ENCODE measurements around the gene FAM199X. TPM values are rescaled to one million over a fixed set of nuclear protein-coding genes. Genes with fewer than 3 reads are reported as not detected.

The FAM199X gene
- polyA plus RNA-seq (2011; rRNA removed) (6.0 and 7.1 TPM in 2 replicates), polyA minus RNA-seq (2011; rRNA and poly(A)+ RNA removed) (4.6 and 7.6 TPM in 2 replicates)

DNA sequence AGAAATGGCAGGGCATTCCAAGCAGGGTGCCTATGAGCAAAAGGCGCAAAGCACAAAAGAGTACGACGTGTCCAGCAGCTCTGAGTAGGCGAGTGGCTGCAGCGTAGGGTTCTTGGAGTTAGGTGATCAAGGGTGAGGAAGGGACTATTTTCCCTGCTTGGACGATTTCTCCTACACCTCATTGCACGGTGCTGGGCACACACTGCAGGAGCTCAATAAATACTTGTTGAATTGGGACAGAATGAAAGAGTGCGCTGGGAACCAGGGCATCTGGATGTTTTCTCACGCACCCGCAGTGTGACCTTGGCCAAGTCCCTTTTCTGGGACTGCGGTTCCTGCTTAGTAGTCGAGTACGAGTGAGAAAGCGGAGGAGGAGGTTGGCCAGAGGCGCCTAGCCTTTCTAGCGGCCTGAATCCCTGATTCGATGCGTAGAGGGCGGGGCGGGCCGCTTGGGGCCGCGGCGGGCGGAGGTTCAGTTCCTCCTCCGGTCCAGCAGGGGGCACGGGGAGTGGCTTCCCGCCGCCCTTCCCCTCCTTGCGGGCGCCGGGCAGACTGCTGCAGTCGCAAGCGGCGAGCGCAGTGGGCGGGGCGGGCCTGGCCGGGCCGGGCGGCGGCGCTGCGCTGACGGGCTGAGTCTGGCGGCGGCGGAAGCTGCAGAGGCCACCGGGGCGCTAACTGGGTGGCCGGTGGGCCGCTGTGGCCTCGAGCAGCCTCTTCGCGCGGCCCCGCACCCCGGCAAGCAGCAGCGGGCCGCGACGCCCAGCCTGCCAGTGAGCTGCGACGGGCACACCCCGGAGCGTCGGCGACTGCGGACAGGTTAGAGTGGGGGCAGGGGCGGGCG, at the start of gene FAM199X:
FAM199X (plus strand) TSS at position 560 of the 841 bp plus-strand sequence. CDS start 333 bp downstream, outside the sequence.
- ChIA-PET CTCF (interaction anchor here (0.8 to 3.0 kb wide), 8 partner anchors 9 to 34 kb away, joined by 3 to 24 read pairs (median 4); partner anchors contain the start of gene SLC25A53), POLR2A (interaction anchor here (3.1 kb wide), 1 partner anchor 9 kb away, joined by 22 read pairs; the partner anchor contains the start of gene SLC25A53)
- Histone ChIP-seq H3K4me3 (ENCODE audit: low read depth, low read length) (peak within 1 kb of the TSS; percentile 85), H3K27ac (ENCODE audit: low read depth, low read length) (peak within 1 kb of the TSS; percentile 31), H3K27me3 (ENCODE audit: control insufficient read depth, insufficient read depth, low read length) (no peaks in the 10 kb centered on the region), H3K9me3 (ENCODE audit: control insufficient read depth, insufficient read depth, low read length) (no peaks in the 10 kb centered on the region)
- TF ChIP-seq CTCF (IDR thresholded peaks at IDR 0.05; ENCODE audit: low read depth, low read length), result peak; percentile 60
- DNase-seq (ENCODE audit: low read depth, low spot score), result peak; percentile 45

DNA sequence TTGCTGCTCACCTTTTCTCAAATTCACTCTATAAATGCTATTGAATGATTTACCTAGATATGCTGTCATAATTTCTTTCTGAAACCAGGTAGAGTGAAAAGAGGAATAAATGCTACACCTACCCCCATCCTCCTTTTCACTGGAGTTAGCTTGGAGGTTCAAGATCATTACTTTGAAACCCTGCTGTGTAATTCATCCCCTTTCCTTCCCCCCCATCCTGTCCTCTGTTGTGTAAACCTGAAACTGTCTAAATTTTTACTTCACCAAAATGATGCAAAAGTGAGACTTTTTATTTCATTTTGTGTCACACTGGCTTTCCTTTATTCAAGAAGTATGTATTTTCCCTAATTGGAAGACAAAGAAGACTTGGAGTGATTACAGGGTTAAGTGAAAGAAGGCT, 48.5 kb upstream of the FAM199X start:
- H3K4me3 ChIP-seq (ENCODE audit: low read depth, low read length), result no peak overlapping the region
- DNase-seq (ENCODE audit: low read depth, low spot score), result no peak

DNA sequence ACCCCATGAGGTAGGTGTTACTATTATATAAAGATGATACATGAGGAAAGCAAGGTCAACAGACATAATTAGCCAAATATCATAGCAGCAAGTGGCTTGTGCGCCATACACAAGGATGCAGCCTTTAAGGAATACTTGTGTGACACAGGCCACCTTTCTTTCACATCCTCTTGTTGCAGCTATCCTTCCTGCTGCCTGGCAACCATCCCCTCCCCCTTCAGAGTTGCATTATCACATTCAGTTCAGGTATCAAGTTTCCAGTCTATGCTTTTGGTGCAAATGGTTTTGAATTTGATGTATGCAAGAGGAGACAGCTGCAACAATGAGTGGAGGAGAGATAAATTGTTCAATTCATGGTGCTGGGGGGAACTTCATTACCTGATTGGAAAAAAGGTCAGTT, 47.5 kb upstream of the FAM199X start:
- CTCF ChIA-PET, result interaction anchor here (1.4 kb wide), 1 partner anchor 17 kb away, joined by 9 read pairs; no protein-coding TSS in a partner anchor

More for the DNA sequence above, 48.5 kb upstream of the FAM199X start:
- no peak for TF ChIP-seq CTCF (IDR thresholded peaks at IDR 0.05; ENCODE audit: low read depth, low read length)
- H3K27me3 ChIP-seq (ENCODE audit: control insufficient read depth, insufficient read depth, low read length), result no peaks in the 10 kb centered on the region
- ChIA-PET CTCF (no interaction called here), POLR2A (no interaction called here)
- H3K9me3 ChIP-seq (ENCODE audit: control insufficient read depth, insufficient read depth, low read length), result no peaks in the 10 kb centered on the region
- H3K27ac ChIP-seq (ENCODE audit: low read depth, low read length), result no peak overlapping the region

GRCh38 chrX:104122829-104123228, 43.4 kb upstream of the FAM199X start:
- ChIA-PET POLR2A (no interaction called here), CTCF (interaction anchor here (0.6 to 3.7 kb wide), 2 partner anchors 14 to 278 kb away, joined by 3 to 22 read pairs; no protein-coding TSS in a partner anchor)
- no peaks in the 10 kb centered on the region for H3K27me3 ChIP-seq (ENCODE audit: control insufficient read depth, insufficient read depth, low read length)
- H3K9me3 ChIP-seq (ENCODE audit: control insufficient read depth, insufficient read depth, low read length), result no peaks in the 10 kb centered on the region
- DNase-seq (ENCODE audit: low read depth, low spot score), result no peak
- no peak overlapping the region for H3K4me3 ChIP-seq (ENCODE audit: low read depth, low read length)
- H3K27ac ChIP-seq (ENCODE audit: low read depth, low read length), result no peak overlapping the region
- no peak for TF ChIP-seq CTCF (IDR thresholded peaks at IDR 0.05; ENCODE audit: low read depth, low read length)

More for the DNA sequence above, 47.5 kb upstream of the FAM199X start:
- POLR2A ChIA-PET, result no interaction called here
- TF ChIP-seq CTCF (IDR thresholded peaks at IDR 0.05; ENCODE audit: low read depth, low read length), result no peak
- Histone ChIP-seq H3K9me3 (ENCODE audit: control insufficient read depth, insufficient read depth, low read length) (no peaks in the 10 kb centered on the region), H3K4me3 (ENCODE audit: low read depth, low read length) (no peak overlapping the region), H3K27ac (ENCODE audit: low read depth, low read length) (no peak overlapping the region), H3K27me3 (ENCODE audit: control insufficient read depth, insufficient read depth, low read length) (no peaks in the 10 kb centered on the region)
- no peak for DNase-seq (ENCODE audit: low read depth, low spot score)

- POLR2A ChIA-PET, result no interaction called here
Measured at GRCh38 chrX:104126856-104127255, 39.4 kb upstream of the FAM199X start.

More at GRCh38 chrX:104126856-104127255, 39.4 kb upstream of the FAM199X start:
- no peak overlapping the region for H3K4me3 ChIP-seq (ENCODE audit: low read depth, low read length)
- no peak for DNase-seq (ENCODE audit: low read depth, low spot score)
- H3K27ac ChIP-seq (ENCODE audit: low read depth, low read length), result no peak overlapping the region
- H3K27me3 ChIP-seq (ENCODE audit: control insufficient read depth, insufficient read depth, low read length), result no peaks in the 10 kb centered on the region
- TF ChIP-seq CTCF (IDR thresholded peaks at IDR 0.05; ENCODE audit: low read depth, low read length), result no peak
- H3K9me3 ChIP-seq (ENCODE audit: control insufficient read depth, insufficient read depth, low read length), result no peaks in the 10 kb centered on the region
- CTCF ChIA-PET, result no interaction called here
